Left renal cortex interstitium (tissue), 4 donors: Measurements from ENCODE around the gene SYCP1. TPM values are rescaled to one million over a fixed set of nuclear protein-coding genes. Genes with fewer than 3 reads are reported as not detected.
"Not testable (repeated sequence)": the region's sequence is repeated elsewhere in the genome, so short reads cannot be mapped to it uniquely, and the experiment has no call there.

Experiments used
- DNase-seq, 4 donors: peaks; one replicate each; pipeline ENCODE4 v3.0.0-alpha.2; 2013; ENCODE audit warnings: low read depth in 4 of 4, low spot score in 2 of 4, missing footprints in 1 of 4
- polyA plus RNA-seq, 4 donors: library from polyadenylated mRNA; unstranded; fragments of 120-200 nt; gene quantifications; one replicate each; pipeline ENCODE4 v1.2.1, GENCODE V29; 2013; ENCODE audit not compliant: insufficient read length in 4 of 4

Gene SYCP1, protein sequence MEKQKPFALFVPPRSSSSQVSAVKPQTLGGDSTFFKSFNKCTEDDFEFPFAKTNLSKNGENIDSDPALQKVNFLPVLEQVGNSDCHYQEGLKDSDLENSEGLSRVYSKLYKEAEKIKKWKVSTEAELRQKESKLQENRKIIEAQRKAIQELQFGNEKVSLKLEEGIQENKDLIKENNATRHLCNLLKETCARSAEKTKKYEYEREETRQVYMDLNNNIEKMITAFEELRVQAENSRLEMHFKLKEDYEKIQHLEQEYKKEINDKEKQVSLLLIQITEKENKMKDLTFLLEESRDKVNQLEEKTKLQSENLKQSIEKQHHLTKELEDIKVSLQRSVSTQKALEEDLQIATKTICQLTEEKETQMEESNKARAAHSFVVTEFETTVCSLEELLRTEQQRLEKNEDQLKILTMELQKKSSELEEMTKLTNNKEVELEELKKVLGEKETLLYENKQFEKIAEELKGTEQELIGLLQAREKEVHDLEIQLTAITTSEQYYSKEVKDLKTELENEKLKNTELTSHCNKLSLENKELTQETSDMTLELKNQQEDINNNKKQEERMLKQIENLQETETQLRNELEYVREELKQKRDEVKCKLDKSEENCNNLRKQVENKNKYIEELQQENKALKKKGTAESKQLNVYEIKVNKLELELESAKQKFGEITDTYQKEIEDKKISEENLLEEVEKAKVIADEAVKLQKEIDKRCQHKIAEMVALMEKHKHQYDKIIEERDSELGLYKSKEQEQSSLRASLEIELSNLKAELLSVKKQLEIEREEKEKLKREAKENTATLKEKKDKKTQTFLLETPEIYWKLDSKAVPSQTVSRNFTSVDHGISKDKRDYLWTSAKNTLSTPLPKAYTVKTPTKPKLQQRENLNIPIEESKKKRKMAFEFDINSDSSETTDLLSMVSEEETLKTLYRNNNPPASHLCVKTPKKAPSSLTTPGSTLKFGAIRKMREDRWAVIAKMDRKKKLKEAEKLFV
- polyA plus RNA-seq = under 1 TPM in 3 of 4 donors, not detected in 1; 0.10 to 0.62 (median 0.23) TPM

GRCh38 chr1:114854693-114855320, at the start of gene SYCP1:
TSS of gene SYCP1 (plus strand) at chr1:114854863. CDS start at chr1:114855465, 602 bp downstream.
- peak in 1 of 4 donors; percentile 7 for DNase-seq

DNA sequence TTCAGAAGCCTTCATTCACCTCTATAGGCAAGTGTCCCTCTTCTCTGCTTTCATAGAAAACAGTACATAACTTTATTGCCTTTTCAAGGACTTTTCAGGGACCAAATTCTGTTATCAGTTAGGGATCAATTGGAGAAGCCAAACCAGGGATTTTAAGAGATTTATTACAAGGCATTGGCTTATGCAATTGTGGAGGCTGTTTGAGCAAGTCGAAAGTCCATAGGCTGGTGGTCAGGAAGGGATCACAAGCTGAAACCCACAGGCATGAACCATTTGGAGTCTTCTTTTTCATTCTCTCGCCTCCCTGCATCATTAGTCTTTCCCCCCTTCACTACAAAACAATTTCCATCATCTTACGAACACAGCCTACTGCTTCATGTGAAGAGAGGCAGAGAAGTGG, 34.8 kb upstream of the SYCP1 start:
- DNase-seq = no peak

GRCh38 chr1:114820392-114820791, 34.3 kb upstream of the SYCP1 start:
- DNase-seq = no peak

- DNase-seq = no peak
Measured at GRCh38 chr1:114821978-114822377, 32.7 kb upstream of the SYCP1 start.

- no peak for DNase-seq
Measured at GRCh38 chr1:114828251-114828650, 26.4 kb upstream of the SYCP1 start.

DNA sequence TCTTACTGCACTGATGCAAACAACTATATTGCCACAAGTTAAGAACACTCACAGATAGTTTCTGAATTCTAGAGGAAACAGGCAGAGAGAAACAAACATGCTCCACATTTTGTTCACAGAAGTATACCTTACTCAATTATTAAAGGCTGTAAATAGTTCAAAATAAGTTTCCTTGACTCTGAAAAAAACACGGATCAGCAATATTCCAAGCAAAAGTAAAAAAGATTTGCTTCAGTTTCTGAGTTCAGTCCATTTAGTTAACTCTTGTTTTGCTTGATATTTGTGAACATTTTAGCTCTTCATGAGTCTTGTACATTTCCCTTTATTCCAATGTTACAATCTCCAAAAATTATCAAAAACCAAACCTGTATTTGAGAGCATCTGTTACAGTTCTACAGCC, 24.6 kb upstream of the SYCP1 start:
- DNase-seq = not testable (repeated sequence)

- no peak for DNase-seq
Measured at GRCh38 chr1:114831276-114831994, 23.2 kb upstream of the SYCP1 start.

GRCh38 chr1:114832057-114832456, 22.6 kb upstream of the SYCP1 start:
- no peak for DNase-seq

DNA sequence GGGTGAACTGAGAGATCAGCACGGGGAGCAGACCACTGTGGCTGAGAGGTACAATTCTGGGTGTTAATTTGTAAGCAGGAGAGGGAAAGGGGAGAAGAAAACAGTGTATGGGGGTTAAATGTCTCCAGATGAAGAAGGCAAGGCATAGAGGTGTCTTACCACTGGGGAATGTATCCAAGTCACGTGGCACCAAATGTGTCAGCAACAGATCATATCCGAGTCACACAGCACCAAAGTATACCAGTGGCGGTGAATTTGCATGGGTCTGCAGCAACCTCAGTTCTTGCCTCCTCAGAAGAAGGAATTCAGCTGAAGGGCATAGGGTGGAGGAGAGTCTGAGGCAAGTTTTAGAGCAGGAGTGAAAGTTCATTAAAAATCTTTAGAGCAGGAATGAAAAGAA, 21.2 kb upstream of the SYCP1 start:
- DNase-seq = no peak

DNA sequence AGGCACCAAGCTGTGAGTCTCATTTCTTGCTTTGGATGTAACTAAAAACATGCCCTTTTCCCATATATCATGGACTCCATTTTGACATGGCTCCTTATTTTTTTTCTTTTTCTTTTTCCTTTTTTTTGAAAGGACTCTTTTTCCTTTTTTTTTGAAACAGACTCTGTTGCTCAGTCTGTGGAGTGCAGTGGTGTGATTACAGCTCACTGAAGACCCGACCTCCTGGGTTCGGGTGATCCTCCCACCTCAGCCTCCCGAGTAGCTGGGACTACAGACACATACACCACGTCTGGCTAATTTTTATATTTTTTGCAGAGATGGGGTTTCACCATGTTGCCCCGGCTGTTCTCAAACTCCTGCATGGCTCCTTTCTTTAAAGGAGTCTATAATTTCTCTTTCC, 10.4 kb upstream of the SYCP1 start:
- no peak for DNase-seq

GRCh38 chr1:114853584-114853983, 1.1 kb upstream of the SYCP1 start:
- no peak for DNase-seq

GRCh38 chr1:114861384-114861783, 6.7 kb downstream of the SYCP1 start:
- no peak for DNase-seq

- no peak for DNase-seq
Measured at GRCh38 chr1:114892194-114892918, 37.7 kb downstream of the SYCP1 start.

DNA sequence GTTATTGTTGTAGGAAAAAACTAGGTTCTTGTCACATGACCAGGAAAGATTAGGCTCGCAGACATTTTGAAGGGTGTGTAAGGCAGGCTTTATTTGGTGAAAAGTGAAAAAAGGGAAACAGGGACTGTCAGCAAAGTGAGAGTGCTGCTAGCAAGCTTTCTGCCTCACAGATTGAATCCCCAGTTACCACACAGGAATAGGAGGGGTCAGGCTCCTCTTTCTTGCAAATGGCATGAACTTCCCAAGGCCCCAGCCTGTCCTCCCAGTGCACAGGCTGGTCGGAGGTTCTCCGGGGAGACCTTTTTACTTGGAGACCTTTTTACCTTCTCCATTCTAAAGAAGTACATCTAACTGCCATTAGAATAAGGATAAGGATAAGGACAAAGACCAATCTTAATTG, 42.1 kb downstream of the SYCP1 start:
- no peak for DNase-seq

GRCh38 chr1:114901814-114902213, 47.2 kb downstream of the SYCP1 start:
- DNase-seq = peak in 1 of 4 donors; percentile 2

DNA sequence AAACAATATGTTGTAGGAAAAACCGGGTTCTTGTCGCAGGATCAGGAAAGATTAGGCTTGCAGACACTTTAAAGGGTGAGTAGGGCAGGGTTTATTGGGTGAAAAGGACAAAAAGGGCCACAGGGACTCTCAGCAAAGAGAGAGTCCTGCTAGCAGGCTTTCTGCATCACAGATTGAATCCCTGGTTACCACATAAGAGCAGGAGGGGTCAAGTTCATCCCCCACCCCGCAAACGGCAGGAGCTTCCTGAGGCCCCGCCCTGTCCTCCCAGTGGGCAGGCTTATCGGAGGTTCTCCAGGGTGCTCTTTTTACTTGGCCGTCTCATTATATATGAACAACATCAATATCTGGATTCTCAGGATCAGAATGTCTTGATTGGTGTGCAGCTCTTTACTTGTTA, 47.7 kb downstream of the SYCP1 start:
- DNase-seq = no peak

DNA sequence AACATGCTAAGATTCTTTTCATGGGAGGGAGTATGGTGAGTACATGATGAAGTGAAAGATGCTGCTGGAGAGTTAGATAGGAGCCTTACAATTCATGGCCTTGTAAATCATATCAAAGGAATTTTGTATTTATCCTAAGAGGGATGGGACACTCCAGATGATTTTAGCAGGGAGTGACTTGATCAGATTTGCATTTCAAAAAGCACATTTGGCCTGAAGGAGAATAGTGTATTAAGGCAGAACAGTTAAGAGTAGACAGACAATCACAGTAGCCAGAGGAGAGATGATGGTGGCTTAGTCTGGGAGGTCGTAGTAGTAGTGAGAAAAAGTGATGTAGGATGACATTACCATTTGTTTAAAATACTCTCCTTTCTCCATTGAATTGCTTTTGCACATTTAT, 48.8 kb downstream of the SYCP1 start:
- DNase-seq = no peak

- not testable (repeated sequence) for DNase-seq
Measured at GRCh38 chr1:114915720-114916119, 61.1 kb downstream of the SYCP1 start.

DNA sequence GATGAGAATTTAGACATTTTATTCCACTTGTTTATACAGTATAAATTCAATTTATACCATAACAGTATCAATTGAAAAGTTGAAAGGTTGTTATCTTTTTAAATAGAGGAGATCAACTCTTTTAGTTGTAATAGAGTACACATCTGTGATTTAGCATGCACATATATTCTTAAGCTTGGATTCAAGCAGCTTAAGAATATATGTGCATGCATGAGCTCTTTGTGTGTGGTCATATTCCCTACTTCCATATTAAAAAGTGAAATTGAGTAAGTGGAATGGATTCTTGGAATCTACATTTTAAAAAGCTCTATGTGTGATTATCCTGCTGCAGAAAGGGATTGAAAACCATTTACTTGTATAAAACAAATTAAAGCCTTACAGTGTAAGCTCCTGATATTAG, 71.9 kb downstream of the SYCP1 start:
- no peak for DNase-seq

GRCh38 chr1:114927401-114927800, 72.7 kb downstream of the SYCP1 start:
- no peak for DNase-seq
